SW480 (cell line): Measurements from ENCODE around the gene PPFIA1.
"Not testable (repeated sequence)": the region's sequence is repeated elsewhere in the genome, so short reads cannot be mapped to it uniquely, and the experiment has no call there.

ENCODE experiments used
- DNase-seq: peaks from one replicate; pipeline ENCODE4 v3.0.0-alpha.2; 2016; ENCODE audit warnings: low spot score

The PPFIA1 gene

DNA sequence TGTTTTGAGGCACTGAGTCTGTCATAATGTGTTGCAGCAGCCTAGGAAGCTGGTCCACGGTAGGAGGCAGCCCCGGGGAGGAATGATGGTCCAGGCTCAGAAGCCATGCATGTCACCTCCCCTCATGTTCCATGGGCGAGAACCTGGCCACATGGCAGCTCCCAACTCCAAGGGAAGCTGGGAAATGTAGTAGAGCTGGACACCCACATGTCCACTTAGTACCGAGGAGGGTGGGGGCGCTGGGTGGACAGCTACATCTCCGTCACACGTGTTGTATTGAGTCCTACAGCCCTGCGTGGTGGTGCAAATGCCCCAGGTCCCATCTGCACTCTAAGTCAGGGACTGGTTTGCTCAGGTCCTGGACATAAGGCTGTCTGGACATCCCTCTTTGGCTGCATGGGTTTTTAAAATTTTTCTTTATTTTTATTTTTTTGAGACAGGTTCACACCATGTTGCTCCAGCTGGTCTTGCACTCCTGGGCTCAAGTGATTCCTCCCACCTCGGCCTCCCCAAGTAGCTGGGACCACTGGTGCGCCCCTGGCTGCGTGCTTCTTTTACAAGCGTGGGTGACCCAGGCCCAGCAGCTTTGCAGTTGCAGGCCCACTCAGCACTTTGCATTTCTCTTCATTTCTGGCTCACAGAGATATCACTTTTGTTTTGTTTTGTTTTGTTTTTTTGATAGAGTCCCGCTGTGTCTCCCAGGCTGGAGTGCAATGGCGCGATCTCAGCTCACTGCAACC, 123.9 kb downstream of the PPFIA1 start:
- no peak for DNase-seq

DNA sequence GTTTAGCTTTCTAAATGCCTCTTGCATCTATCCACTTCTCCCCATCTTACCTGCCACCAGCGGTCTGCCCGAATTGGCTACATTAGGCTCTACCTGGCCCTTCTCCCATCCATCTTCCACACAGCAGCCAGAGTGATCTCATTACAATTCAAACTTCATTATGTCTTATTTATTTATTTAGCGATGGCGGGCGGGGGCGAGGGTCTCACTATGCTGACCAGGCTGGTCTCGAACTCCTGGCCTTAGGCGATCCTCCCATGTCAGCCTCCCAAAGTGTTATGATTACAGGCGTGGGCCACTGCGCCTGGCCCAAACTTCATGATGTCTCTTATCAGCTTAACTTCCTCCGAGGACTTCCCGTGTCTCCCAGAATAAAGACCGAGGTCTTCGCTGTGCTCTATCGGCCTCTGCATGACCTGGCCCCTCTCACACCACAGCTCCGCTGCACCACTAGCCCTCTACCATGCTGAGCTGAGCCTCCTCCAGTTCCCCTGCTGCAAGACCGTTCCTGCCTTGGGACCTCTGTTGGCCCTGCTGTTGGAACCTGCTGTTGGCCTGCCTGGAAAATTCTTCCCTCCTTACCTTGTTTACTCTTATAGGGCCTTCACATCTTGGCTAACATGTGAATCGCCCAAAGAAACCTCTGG, 127.0 kb downstream of the PPFIA1 start:
- peak; percentile 65 for DNase-seq

DNA sequence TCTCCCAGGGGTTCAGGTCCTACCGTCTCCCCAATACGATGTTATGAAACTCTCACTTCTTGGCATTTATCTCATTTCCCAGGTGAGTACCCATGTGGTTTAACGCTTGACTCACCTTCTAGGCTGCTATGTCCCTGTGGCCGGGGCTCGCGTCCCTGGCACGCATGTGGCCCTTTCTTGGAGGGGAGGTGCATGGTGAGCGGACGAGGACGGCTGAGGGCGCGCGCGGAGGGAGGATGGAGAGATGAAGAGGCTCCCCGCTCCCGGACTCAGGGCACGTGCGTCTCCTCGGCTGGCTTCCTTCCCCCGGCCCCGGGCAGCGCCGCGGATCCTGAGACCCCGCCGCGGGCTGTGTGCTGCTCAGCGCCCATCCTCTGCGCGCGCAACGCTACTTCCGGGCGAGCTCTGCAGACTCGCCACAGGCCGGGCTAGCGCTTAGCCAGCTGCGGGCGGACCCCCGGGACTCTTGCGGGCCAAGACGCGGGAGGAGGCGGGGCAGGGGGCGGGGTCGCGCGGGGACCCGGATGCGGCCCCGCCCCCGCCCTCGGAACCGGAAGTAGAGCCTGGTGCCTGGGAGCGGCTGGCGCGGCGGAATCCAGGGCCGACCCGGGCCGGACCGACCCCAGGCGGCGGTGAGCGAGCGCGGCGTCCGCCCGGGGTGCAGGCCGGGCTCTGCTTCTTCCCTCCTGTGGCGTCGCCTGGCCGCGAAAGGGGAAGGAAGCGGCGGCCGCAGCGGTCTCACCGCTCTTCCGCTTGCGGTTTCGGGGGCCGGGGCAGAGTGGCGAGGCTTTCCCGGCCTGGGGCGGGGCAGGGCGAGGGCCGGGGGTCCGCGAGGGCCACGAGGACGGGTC, 127.7 kb downstream of the PPFIA1 start, which contains the start of gene CTTN:
Gene CTTN (plus strand): TSS at position 547 of the 851 bp plus-strand sequence. CDS start 8,769 bp downstream, outside the sequence.
- peak; percentile 75 for DNase-seq

DNA sequence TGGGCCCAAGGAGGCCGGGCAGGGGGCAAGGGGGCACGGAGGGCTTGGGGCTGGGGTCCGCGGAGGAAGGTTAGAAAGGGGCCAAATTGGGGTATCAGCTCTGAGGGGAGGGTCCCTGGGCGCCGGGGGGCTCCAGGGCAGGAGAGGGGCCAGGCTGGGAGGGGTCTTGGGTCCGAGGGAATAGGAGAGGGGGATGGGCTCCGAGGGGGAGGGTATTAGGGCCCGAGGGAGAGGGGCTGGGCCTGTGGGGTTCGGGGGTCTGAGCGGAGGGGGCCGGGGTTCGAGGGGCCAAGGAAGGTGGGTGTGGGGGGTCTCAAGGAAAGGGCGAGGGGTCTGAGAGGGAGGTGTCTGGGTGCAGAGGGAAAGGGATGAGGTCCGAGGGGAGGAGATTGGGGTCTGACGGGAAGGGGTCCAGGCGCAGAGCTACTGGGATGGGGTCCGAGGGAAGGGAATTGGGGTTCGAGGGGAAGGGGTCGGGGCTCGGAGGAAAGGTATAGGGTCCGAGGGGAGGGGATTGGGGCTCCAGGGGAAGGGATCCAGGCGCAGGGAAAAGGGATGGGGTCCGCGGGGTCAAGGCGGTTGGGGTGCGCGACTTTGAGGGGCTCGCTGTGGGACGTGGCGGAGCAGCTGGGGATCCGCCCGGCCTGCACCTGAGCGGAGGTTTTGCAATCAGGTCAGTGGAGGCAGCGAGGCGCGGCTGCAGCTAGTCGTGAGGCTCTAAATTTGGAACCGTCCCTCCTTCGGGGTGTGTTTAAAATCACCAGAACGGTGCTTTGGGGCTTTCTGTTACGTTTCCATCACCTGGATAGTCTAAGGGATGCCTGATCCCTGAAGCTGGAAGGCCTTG, 128.6 kb downstream of the PPFIA1 start:
- peak; percentile 14 for DNase-seq

DNA sequence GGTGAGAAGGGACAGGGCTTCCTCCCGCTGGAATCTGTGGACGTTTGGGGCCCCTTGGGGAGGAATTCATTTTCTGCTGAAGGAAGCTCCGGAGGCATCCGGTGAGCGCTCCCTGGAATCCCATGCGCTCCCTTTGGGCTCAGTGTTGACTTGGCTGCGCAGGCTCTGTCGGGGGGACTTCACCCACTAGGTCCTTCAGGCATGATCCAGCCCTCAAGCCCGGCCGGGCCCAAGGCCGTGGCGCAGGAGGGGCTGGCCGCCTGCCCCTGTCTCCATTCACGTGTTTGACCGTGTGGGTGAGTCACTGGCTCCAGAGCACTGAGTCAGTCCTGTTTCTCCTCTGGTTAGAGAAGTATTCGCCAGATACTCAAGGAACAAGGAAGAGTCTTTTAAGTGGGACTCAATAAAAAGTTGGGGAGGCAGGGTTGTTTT, 129.2 kb downstream of the PPFIA1 start:
- DNase-seq: peak; percentile 17

DNA sequence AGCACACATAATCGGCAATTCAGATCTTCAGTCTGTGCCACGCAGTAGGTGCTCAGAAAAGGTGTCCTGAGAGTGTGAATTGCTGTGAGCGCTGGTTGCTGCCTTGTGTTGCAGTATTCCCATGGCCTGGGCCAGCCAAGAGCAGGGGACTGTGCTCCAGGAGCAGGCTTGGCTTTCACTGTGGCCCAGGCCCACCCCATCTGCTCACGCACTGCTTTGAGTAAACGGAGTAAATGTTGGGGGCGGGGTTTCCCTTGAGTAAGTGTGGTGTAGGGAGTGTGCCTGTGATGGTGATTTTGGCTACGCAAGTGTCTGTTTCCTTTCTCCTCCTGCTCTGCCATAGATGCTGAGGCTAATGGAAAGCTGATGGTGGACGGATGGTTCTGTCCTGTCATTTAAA, 130.2 kb downstream of the PPFIA1 start:
- DNase-seq: no peak

GRCh38 chr11:70402016-70402415, 131.5 kb downstream of the PPFIA1 start:
- no peak for DNase-seq

DNA sequence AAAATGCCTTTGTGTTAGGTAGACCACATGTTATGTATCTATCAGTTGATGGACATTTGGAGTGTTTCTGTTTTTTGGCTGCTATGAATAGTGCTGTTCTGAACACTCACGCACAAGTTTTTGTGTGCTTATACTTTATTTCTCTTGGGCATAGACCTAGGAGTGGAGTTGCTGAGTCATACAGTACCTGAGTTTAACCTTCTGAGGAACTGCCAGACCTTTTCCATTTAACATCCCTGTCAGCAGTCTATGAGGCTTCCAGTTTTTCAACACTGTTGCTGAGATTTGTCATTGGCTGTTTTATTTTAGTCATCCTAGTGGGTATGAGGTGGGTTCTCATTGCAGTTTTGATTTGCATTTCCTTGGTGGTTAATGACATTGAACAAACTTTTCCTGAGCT, 132.2 kb downstream of the PPFIA1 start:
- DNase-seq: no peak

- no peak for DNase-seq
These were observed 133.8 kb downstream of the PPFIA1 start for GRCh38 chr11:70404244-70404643.

- no peak for DNase-seq
These were observed 135.3 kb downstream of the PPFIA1 start for GRCh38 chr11:70405679-70406395.

- no peak for DNase-seq
These were observed 136.6 kb downstream of the PPFIA1 start for GRCh38 chr11:70407121-70407520.

DNA sequence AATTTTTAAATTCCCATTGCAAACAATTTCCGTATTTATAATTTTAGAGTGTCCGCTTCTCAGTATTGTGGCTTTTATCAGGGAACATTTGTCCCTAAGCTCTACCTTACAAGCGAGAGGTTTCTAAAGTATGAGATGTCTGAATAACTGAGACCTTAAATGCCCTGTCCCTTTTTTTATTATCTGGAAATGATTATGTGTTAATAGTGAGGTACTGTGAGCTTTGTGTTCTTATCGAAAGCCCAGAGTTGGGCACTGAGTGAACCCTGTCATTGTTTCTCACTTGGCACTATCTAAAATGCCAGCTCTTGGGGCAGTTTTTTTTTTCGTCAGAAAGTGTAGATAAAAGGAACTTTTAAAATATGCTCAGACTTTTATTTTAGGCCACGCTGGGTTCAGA, 137.3 kb downstream of the PPFIA1 start:
- no peak for DNase-seq

DNA sequence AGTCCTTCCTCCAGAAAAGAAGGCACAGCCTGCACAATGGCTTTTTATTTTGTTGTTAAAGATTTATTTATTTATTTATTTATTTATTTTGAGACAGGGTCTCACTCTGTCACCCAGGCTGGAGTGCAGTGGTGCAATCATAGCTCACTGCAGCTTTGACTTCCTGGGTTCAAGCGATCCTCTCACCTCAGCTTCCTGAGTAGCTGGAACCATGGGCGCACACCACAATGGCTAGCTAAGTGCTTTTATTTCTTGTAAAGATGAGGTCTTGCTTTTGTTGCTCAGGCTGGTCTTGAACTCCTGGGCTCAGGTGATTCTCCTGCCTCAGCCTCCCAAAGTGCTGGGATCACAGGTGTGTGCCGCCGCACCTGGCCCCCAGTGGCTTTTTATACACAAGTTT, 137.8 kb downstream of the PPFIA1 start:
- not testable (repeated sequence) for DNase-seq

DNA sequence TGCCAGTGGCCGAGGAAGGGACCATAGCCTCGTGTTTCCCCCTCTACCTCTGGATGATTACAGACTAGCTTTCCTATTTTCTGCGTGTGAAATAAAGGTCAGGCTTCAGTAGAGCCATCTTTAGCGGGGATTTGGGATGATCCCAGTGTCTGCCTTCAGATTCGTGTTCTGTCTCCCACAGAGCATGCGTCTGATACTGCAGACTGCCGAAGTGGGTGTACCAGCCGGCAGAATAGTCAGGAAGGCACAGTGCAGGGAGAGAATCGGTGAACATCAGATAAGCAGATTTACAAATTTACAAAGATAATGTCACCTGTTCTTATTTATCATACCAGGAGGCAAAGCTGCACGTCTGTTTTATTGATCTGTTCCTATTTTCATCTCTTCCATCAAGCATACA, 138.9 kb downstream of the PPFIA1 start:
- no peak for DNase-seq

GRCh38 chr11:70409871-70410270, 139.4 kb downstream of the PPFIA1 start:
- DNase-seq: no peak

DNA sequence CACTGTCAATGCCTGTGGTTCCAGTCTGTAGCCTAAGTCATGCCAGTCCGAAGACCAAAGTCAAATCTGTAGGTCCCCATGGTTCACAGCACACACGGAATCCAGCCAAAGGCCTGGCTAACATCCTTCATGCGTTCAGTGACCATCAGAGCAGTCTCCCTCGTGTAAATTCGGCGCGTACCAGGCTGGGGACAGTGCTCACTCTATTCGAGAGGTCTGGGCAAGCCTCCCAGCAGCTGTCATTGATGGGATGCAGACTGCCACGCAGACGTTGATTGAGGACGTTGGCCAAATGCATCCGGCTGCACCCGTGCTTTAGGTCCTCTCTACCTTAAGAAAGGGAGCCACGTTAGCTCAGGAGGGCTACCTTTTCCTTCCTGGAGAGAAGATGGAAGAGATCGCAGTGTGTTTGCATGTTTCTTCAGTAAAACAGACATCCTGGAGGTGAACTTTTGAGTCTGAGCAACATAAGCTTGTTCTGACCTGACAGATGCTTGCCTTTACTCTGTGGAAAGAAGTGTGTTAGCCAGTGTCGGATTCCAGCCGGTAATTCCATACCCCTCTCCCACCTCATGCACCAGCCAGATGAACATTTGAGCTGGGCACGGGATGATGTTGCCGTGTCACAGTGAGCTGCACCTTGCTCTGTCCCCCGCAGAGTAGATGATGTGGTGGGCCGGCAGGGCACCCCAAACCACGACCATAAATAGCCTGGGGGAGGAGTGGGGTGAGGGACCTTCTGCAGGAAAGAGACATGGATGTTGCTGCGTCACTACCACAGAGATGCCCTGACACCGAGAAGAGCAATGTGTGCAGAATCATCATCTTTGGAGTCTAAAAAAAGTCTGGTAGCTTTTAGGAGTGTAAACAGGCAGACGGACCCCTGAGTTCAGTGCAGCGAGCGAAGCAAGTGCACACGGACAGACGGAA, 140.1 kb downstream of the PPFIA1 start:
- DNase-seq: no peak

GRCh38 chr11:70411713-70412452, 141.4 kb downstream of the PPFIA1 start:
- no peak for DNase-seq

GRCh38 chr11:70413151-70413550, 142.7 kb downstream of the PPFIA1 start:
- DNase-seq: no peak
